Measurements from ENCODE around the gene OTOL1.
"Not testable (repeated sequence)": the region's sequence is repeated elsewhere in the genome, so short reads cannot be mapped to it uniquely, and the experiment has no call there.

The OTOL1 gene

GRCh38 chr3:161474139-161474538 lies 22.5 kb upstream of the OTOL1 start:
- no peak overlapping the region for H3K27ac ChIP-seq
- no peak for TF ChIP-seq ZFX (IDR thresholded peaks at IDR 0.05)
- no peak for TF ChIP-seq CTCF (conservative IDR thresholded peaks at IDR 0.05)

- TF ChIP-seq ZFX (IDR thresholded peaks at IDR 0.05), result no peak
- no peak for TF ChIP-seq CTCF (conservative IDR thresholded peaks at IDR 0.05)
- H3K27ac ChIP-seq, result no peak overlapping the region
These were observed 21.9 kb upstream of the OTOL1 start for GRCh38 chr3:161474741-161475140.

GRCh38 chr3:161475206-161475605 lies 21.4 kb upstream of the OTOL1 start:
- H3K27ac ChIP-seq, result no peak overlapping the region
- TF ChIP-seq CTCF (conservative IDR thresholded peaks at IDR 0.05) (no peak), ZFX (IDR thresholded peaks at IDR 0.05) (no peak)

- TF ChIP-seq ZFX (IDR thresholded peaks at IDR 0.05) (no peak), CTCF (conservative IDR thresholded peaks at IDR 0.05) (no peak)
- H3K27ac ChIP-seq, result no peak overlapping the region
These were observed 20.7 kb upstream of the OTOL1 start for GRCh38 chr3:161475905-161476304.

GRCh38 chr3:161484226-161484625 lies 12.4 kb upstream of the OTOL1 start:
- no peak overlapping the region for H3K27ac ChIP-seq
- TF ChIP-seq ZFX (IDR thresholded peaks at IDR 0.05) (no peak), CTCF (conservative IDR thresholded peaks at IDR 0.05) (no peak)

- H3K27ac ChIP-seq, result not testable (repeated sequence)
These were observed 8.3 kb upstream of the OTOL1 start for GRCh38 chr3:161488284-161488683.

- no peak overlapping the region for H3K27ac ChIP-seq
- TF ChIP-seq ZFX (IDR thresholded peaks at IDR 0.05) (no peak), CTCF (conservative IDR thresholded peaks at IDR 0.05) (no peak)
These were observed 7.2 kb upstream of the OTOL1 start for GRCh38 chr3:161489395-161489794.

GRCh38 chr3:161490845-161491244 lies 5.8 kb upstream of the OTOL1 start:
- H3K27ac ChIP-seq, result not testable (repeated sequence)

Data from C4-2B (cell line).